ENCODE data around the gene UPF1. TPM values are rescaled to one million over a fixed set of nuclear protein-coding genes. Genes with fewer than 3 reads are reported as not detected.

UPF1 gene
- total and polyA plus RNA-seq, 2 of the 13 experiments (the other 11 are each of a cell fraction or from before 2014, with no cell fraction given), result 16.9 to 41.8 TPM

- TF ChIP-seq ZNF441 (CRISPR knock-in tag; IDR thresholded peaks at IDR 0.05; ENCODE audit: borderline replicate concordance) (peak; percentile 90), CEBPZ (IDR thresholded peaks at IDR 0.05; ENCODE audit: low read length) (no peak), ZNF724P (CRISPR knock-in tag; IDR thresholded peaks at IDR 0.05; ENCODE audit: borderline replicate concordance) (no peak), ZNF576 (CRISPR knock-in tag; IDR thresholded peaks at IDR 0.05) (no peak), FIP1L1 (IDR thresholded peaks at IDR 0.05; ENCODE audit: borderline replicate concordance, insufficient read depth, low read depth, low read length) (no peak), GATAD1 (CRISPR knock-in tag; IDR thresholded peaks at IDR 0.05) (no peak), ARID5B (CRISPR knock-in tag; IDR thresholded peaks at IDR 0.05) (no peak; the same call in 1 of the 2 replicates), NR2F2 (IDR thresholded peaks at IDR 0.05; ENCODE audit: borderline replicate concordance, low read depth) (no peak), GLMP (CRISPR knock-in tag; IDR thresholded peaks at IDR 0.05; ENCODE audit: borderline replicate concordance) (no peak), HINFP (CRISPR knock-in tag; IDR thresholded peaks at IDR 0.05; ENCODE audit: low read depth) (no peak), IRF2 (CRISPR knock-in tag; IDR thresholded peaks at IDR 0.05) (no peak), ATAD3A (CRISPR knock-in tag; IDR thresholded peaks at IDR 0.05) (no peak), HES4 (CRISPR knock-in tag; IDR thresholded peaks at IDR 0.05; ENCODE audit: borderline replicate concordance) (peak; percentile 94), ZNF772 (CRISPR knock-in tag; IDR thresholded peaks at IDR 0.05) (peak; percentile 40), ZNF282 (IDR thresholded peaks at IDR 0.05; ENCODE audit: partially characterized antibody) (no peak), CBX2 (IDR thresholded peaks at IDR 0.05; ENCODE audit: low read depth, low read length) (no peak), CBX2 (CRISPR knock-in tag; IDR thresholded peaks at IDR 0.05; ENCODE audit: low read depth) (no peak), RAD21 (CRISPR knock-in tag; IDR thresholded peaks at IDR 0.05) (peak; percentile 9; the same call in 1 of the 2 replicates)
Measured at GRCh38 chr19:18831524-18832305, at the start of gene UPF1 (continued).

Data from HepG2 (cell line).